Middle frontal gyrus (tissue), 1 donor: Measurements from ENCODE around the gene SREBF2.
"Not testable (repeated sequence)": the region's sequence is repeated elsewhere in the genome, so short reads cannot be mapped to it uniquely, and the experiment has no call there.

Source experiments
- DNase-seq: peaks from one replicate; pipeline ENCODE4 v3.0.0-alpha.2; 2015; ENCODE audit warnings: low spot score; ENCODE audit errors: extremely low spot score

SREBF2 gene

GRCh38 chr22:41821471-41822316, 11.2 kb upstream of the SREBF2 start:
- DNase-seq = no peak

GRCh38 chr22:41822317-41823057, 10.4 kb upstream of the SREBF2 start:
- no peak for DNase-seq

- DNase-seq = no peak
These were observed 9.1 kb upstream of the SREBF2 start for GRCh38 chr22:41823797-41824196.

GRCh38 chr22:41825376-41825775, 7.5 kb upstream of the SREBF2 start:
- no peak for DNase-seq

GRCh38 chr22:41826021-41826420, 6.9 kb upstream of the SREBF2 start:
- no peak for DNase-seq

- no peak for DNase-seq
These were observed 6.2 kb upstream of the SREBF2 start for GRCh38 chr22:41826430-41827383.

- DNase-seq = no peak
These were observed 5.2 kb upstream of the SREBF2 start for GRCh38 chr22:41827671-41828070.

GRCh38 chr22:41828516-41828915, 4.4 kb upstream of the SREBF2 start:
- DNase-seq = no peak

GRCh38 chr22:41830174-41830573, 2.7 kb upstream of the SREBF2 start:
- no peak for DNase-seq

GRCh38 chr22:41831383-41831782, 1.5 kb upstream of the SREBF2 start:
- no peak for DNase-seq

GRCh38 chr22:41831828-41832552, 915 bp upstream of the SREBF2 start:
- no peak for DNase-seq

GRCh38 chr22:41833369-41834004, 582 bp downstream of the SREBF2 start:
- no peak for DNase-seq

GRCh38 chr22:41834005-41834944, 1.4 kb downstream of the SREBF2 start:
- DNase-seq = no peak

GRCh38 chr22:41835462-41835861, 2.6 kb downstream of the SREBF2 start:
- not testable (repeated sequence) for DNase-seq

- no peak for DNase-seq
These were observed 3.6 kb downstream of the SREBF2 start for GRCh38 chr22:41836551-41836950.

- DNase-seq = no peak
These were observed 6.1 kb downstream of the SREBF2 start for GRCh38 chr22:41838842-41839618.

- DNase-seq = no peak
These were observed 7.3 kb downstream of the SREBF2 start for GRCh38 chr22:41840216-41840615.

GRCh38 chr22:41841085-41841712, 8.3 kb downstream of the SREBF2 start:
- DNase-seq = no peak
